Measurements from ENCODE around the gene KCNAB1. TPM values are rescaled to one million over a fixed set of nuclear protein-coding genes. Genes with fewer than 3 reads are reported as not detected.

The KCNAB1 gene
- total and polyA plus RNA-seq, 2 of the 8 experiments (the other 6 are each of a cell fraction or from before 2014, with no cell fraction given) = 0.51 to 2.3 TPM

GRCh38 chr3:156527060-156527459 lies 406.7 kb downstream of the KCNAB1 start:
- Histone ChIP-seq H3K14ac (ENCODE audit: insufficient read length) (no peak overlapping the region), H3K4me2 (ENCODE audit: insufficient read depth in 1 of 2, low read depth in 2 of 2, low read length in 2 of 2) (no peak overlapping the region), H2BK20ac (ENCODE audit: low read length) (no peak overlapping the region), H4K8ac (ENCODE audit: extremely low read depth, insufficient read depth, low read length) (no peak overlapping the region), H3K27me3 (replicated peaks in 1 of 4; ENCODE audit: control insufficient read depth in 3 of 4, extremely low read depth in 1 of 4, insufficient read depth in 3 of 4, low read length in 3 of 4) (no peaks in the 10 kb centered on the region), H4K20me1 (replicated peaks in 1 of 2; ENCODE audit: control insufficient read depth in 1 of 2, insufficient read depth in 2 of 2, low read length in 2 of 2) (no peaks in the 10 kb centered on the region), H2BK15ac (ENCODE audit: low read length) (no peak overlapping the region), H3K79me2 (ENCODE audit: control insufficient read depth in 1 of 2, insufficient read depth in 2 of 2, low read length in 2 of 2) (no peaks in the 10 kb centered on the region), H3K4me1 (replicated peaks in 1 of 4; ENCODE audit: control insufficient read depth in 3 of 4, insufficient read depth in 4 of 4, low read length in 3 of 4) (no peaks in the 10 kb centered on the region), H3K4ac (replicated peaks; ENCODE audit: insufficient read length, low read depth, low read length) (no peak overlapping the region), H3K56ac (replicated peaks; ENCODE audit: insufficient read length, low read depth, low read length) (no peak overlapping the region), H2BK120ac (replicated peaks; ENCODE audit: low read depth, low read length) (no peak overlapping the region), H3K27ac (ENCODE audit: low read depth, low read length) (no peak overlapping the region), H3K36me3 (ENCODE audit: control insufficient read depth in 2 of 4, insufficient read depth in 4 of 4, low read length in 3 of 4) (no peaks in the 10 kb centered on the region; a peak in 1 of 8 replicates), H2BK5ac (ENCODE audit: low read depth, low read length) (no peak overlapping the region), H3K18ac (ENCODE audit: extremely low read depth, low read length) (no peak overlapping the region), H3K79me1 (ENCODE audit: low read depth, low read length) (no peaks in the 10 kb centered on the region; the same call in 1 of the 2 replicates), H3K23me2 (ENCODE audit: low read depth, low read length) (no peaks in the 10 kb centered on the region), H3K23ac (ENCODE audit: insufficient read length) (no peak overlapping the region), H4K5ac (ENCODE audit: insufficient read length, low read depth, low read length) (no peak overlapping the region), H3K4me3 (ENCODE audit: extremely low read depth in 1 of 4, insufficient read depth in 2 of 4, low read depth in 3 of 4, low read length in 4 of 4) (no peak overlapping the region), H2AK5ac (ENCODE audit: low read depth, low read length) (no peak overlapping the region), H3K9ac (replicated peaks in 1 of 4; ENCODE audit: extremely low read depth in 1 of 4, low read depth in 3 of 4, low read length in 3 of 4) (no peak overlapping the region), H4K91ac (replicated peaks; ENCODE audit: insufficient read length, low read length) (no peak overlapping the region), H2BK12ac (ENCODE audit: low read depth, low read length) (no peak overlapping the region), H3K9me3 (ENCODE audit: insufficient read depth in 2 of 2, low read depth in 1 of 2, low read length in 1 of 2) (no peaks in the 10 kb centered on the region), H2AFZ (ENCODE audit: low read length) (no peak overlapping the region)
- FAIRE-seq (no peak), DNase-seq (ENCODE audit: low read depth in 1 of 2, low spot score in 2 of 2) (no peak)
- ChIA-PET POLR2A (ENCODE audit: partially characterized antibody) (no interaction called here), CTCF (ENCODE audit: partially characterized antibody) (interaction anchor here (0.8 to 1.0 kb wide), 2 partner anchors 10 to 12 kb away, joined by 3 to 7 read pairs; no protein-coding TSS in a partner anchor)
- 100% methylated on average over 1 of the region's 1 CpG; no CpG with 5 or more reads in 1 of the 2 experiments for WGBS, 2 experiments (ENCODE audit: extremely low coverage in 1 of 2, insufficient coverage in 1 of 2, insufficient read length in 1 of 2, insufficient replicate concordance in 2 of 2, low coverage in 1 of 2, low lambda C conversion rate in 2 of 2, missing lambda C conversion rate in 1 of 2)
- no peak for TF ChIP-seq ZNF274 (IDR thresholded peaks at IDR 0.05; ENCODE audit: borderline replicate concordance, extremely low read depth, low read length)

All from H1 (cell line).